ELF-1 (cell line): ENCODE data around the gene GATAD2B.
A peak's percentile ranks its signal among the peaks of the same experiment; 100 is the strongest.
"Not testable (repeated sequence)": the region's sequence is repeated elsewhere in the genome, so short reads cannot be mapped to it uniquely, and the experiment has no call there.

Experiments used
- DNase-seq: peaks from one replicate; pipeline ENCODE4 v3.0.0-alpha.2; 2016; ENCODE audit warnings: low read depth, low spot score

Gene GATAD2B

DNA sequence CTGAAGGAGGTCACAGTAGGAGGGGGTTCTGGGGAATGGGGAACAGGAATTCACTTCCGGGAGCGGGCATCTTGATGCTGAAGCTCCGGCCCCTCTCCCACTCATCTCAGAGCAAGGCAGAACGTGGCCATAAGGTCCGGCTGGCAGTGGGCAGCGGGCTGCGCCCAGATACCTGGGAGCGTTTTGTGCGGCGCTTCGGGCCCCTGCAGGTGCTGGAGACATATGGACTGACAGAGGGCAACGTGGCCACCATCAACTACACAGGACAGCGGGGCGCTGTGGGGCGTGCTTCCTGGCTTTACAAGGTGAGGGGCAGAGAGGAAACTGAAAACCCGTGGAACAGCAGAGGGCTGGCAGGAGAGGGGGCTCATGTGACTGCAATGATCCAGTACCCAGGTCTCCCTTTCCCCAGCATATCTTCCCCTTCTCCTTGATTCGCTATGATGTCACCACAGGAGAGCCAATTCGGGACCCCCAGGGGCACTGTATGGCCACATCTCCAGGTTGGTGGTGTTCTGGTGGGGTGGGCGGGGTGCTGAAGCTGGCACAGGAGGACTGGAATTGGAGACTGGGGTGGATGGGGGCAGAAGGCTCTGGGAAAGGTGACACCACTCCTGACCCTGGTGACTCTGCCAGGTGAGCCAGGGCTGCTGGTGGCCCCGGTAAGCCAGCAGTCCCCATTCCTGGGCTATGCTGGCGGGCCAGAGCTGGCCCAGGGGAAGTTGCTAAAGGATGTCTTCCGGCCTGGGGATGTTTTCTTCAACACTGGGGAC, 144.5 kb downstream of the GATAD2B start:
- DNase-seq = no peak

- no peak for DNase-seq
Measured at GRCh38 chr1:153777648-153778047, 145.1 kb downstream of the GATAD2B start.

DNA sequence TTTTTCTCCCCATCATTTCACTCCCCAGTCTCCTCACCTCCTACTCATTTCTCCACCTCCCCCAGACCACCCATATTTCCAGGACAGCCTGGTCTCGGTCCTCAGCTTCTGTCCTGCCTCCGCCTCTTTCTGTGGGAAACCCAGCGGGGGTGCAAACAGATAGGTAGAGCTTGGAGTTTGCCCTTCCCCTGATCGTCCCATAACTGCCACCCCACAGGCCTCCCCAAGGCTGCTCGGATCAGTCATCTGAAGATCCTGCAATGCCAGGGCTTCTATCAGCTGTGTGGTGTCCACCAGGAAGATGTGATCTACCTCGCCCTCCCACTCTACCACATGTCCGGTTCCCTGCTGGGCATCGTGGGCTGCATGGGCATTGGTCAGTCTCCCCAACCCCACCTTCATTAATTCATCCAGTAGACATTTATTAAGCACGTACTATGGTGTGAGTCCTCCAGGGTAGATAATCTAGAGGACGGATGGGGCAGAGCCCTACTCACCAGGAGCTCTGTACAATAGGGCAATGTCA, 145.9 kb downstream of the GATAD2B start:
- no peak for DNase-seq

DNA sequence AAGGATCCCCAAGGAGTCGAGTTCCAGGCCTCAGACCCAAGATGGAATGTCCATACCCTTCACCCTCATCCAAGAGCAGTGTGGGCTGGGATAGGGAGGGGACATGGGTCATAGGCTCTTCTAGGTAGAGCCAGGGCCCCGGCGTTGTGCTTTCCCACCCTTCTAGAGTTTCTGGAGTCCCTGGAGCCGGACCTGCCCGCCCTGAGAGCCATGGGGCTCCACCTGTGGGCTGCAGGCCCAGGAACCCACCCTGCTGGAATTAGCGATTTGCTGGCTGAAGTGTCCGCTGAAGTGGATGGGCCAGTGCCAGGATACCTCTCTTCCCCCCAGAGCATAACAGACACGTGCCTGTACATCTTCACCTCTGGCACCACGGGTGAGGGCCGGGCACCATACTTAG, 146.4 kb downstream of the GATAD2B start:
- no peak for DNase-seq

GRCh38 chr1:153775458-153776327, 147.1 kb downstream of the GATAD2B start:
- peak; percentile 94 for DNase-seq

DNA sequence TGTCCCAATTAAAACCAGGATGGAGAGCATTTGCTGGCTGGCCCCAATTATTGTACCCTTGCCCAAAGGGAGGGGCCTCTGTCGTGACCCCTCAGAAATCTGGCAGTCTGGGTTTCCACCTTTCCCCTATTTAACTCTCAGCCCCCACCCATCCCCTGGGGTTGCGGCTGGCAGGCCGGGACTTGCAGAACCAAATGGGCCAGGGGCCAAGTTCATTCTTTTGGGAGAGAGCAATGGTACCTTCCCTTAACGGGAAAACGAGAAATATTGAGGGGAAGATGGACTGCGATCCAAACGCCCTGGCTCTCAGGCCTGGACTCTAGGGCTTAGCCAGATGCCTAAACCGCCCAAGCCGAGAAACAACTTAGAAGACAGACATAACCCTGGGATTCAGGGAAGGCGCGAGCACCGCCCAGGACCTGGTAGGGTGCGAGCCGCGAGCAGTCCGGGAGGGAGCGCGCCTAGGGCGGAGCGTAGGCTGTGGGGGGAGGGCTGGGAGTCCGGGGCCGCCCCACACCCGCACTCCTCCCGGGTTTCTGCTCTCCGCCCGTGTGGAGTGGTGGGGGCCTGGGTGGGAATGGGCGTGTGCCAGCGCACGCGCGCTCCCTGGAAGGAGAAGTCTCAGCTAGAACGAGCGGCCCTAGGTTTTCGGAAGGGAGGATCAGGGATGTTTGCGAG, 147.9 kb downstream of the GATAD2B start, which contains the start of gene SLC27A3:
TSS of gene SLC27A3 (plus strand) at position 628 of the 678 bp plus-strand sequence. CDS start 91 bp downstream, outside the sequence.
- no peak for DNase-seq

GRCh38 chr1:153774026-153774595, 148.7 kb downstream of the GATAD2B start:
- DNase-seq = no peak

DNA sequence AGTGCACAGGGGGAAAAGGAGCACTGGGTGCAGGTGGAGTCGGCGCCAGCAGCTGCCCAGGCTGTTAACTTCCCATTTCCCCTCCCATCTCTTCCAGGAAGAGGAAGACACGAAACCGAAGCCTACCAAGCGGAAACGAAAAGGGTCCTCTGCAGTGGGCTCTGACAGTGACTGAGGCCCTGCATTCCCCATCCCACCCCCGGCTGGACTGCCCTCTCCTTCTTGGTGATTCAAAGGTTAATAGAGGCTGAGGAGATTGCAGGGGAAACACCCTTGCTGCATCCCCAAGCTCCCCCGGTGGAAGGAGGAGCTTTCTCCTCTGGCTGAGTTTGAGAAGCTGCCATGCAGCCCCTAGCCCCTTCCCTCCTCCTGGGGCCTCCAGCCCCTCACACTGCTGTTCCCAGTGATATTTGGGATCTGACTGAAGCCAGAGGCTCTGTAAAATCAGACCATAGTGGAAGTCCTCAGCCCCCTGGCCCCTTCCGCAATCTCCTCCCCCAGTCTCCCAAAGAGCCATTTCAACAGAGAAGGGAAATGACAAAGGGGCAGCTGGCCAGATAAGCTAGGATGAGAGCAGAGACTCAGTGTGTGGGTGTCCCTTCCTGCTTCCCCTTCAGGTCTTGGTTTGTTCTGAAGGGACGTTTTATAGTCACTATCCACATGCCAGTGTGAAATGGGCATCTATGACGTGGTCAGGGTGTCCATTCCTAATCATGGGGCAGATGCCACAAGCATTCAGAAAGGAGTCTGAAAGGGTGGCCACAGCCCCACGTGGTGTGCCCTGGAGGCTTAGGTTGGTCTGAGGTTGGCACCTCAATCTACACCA, 149.5 kb downstream of the GATAD2B start:
- no peak for DNase-seq

DNA sequence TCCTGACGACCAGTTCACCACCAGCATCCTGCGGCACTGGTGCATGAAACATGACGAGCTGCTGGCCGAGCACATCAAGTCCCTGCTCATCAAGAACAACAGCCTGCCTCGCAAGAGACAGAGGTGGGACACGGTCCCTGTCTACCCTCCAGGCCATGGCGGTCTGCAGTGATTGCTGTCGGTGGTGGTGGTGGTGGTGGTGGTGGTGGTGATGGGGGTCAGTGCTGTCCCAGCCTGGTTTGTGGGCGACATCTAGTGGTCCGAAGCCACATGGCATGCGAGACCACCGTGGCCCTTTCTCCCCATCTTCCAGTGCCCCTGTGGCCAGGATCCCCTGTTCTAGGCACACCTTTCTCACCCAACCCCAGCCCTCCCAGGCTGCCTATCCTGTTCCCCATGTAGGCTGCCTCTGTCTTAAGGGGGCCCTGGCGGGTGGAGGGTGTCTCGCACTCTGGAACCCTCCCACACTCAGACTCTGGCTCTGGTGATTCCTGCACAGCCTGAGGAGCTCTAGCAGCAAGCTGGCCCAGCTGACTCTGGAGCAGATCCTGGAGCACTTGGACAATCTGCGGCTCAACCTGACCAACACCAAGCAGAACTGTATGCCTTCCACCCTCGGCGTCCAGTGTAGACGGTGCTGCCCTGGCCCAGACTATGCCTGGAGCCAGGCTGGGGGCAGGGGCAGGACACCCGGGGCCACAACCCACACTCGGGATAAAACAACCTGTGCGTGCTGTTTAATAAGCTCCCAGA, 150.8 kb downstream of the GATAD2B start:
- DNase-seq = peak; percentile 71

- no peak for DNase-seq
Measured at GRCh38 chr1:153771261-153771660, 151.5 kb downstream of the GATAD2B start.

DNA sequence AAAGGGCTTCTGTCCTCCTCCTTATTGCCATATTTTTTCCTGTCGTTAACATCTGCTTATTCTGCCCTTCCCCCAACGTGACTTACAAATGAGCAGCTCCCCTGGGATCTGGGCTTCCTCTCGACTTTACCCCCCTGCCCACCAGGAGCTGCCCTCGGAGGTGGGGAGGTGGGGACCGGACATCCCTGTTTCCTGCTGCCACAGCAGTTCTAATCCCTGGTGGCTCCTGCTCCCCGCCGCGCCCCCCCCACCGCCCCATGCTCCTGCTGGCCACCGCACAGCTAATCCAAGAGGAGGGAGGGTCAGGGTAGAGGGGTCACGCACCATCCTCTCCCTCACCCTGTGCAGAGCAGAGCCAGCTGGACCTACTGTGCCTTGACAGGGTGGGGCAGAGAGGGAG, 152.0 kb downstream of the GATAD2B start:
- DNase-seq = no peak

GRCh38 chr1:153769221-153769620, 153.6 kb downstream of the GATAD2B start:
- no peak for DNase-seq

DNA sequence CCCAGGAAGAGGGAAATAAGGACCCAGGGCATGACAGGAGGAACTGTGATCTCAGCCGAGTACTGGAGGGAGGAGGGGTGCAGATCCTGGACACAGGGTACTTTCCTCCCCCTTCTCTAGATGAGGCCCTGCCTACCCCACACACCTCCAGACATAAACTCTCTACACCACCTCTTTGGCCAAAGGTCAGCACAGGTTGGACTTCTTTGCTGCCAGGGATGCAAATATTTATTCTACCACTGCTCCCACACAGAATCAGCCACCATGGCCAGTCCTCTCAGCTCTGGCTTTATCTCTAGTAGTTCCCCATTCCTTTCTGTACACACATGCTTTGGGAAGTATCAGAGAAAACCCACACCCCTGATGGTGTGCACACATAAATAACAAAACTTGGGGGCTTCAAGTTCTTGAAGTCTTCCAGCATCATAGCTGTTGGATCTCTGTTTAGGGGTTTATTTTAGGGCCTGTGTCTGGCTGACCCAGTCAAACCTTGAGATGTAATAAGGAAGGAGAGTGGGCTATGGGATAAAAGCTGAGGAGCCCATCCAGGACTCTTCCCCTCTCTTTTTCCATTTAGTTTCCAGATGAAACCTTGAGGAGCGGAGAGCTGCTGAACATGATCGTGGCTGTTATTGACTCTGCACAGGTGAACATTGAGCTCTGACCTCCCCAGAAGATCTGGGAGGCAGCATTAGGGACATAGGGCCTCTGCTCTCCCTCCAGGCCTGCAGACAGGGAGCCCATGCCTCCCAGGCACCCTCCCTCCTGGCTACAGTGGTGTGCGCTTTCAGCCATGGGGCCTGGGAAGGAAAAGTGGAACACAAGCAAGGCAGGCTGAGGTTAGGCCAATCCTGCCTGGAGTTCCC, 154.2 kb downstream of the GATAD2B start:
- DNase-seq = no peak

DNA sequence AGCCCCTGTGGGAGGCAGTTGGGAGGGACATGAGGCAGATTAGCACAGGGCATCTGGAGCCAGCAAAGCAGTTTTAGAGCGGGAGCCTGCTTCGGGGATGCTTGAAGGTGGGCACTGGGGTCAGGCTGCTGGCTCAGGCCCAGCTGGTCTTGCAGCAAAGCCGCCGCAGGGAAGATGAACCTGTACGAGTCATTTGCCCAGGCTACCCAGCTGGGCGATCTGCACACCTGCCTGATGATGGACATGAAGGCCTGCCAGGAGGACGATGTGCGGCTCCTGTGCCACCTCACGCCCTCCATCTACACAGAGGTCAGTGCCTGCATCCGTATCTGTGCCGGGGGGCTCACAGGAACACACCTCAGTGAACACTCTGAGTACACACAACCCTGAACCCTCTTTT, 155.3 kb downstream of the GATAD2B start:
- no peak for DNase-seq

GRCh38 chr1:153766663-153767062, 156.1 kb downstream of the GATAD2B start:
- DNase-seq = not testable (repeated sequence)

- no peak for DNase-seq
Measured at GRCh38 chr1:153764310-153764709, 158.5 kb downstream of the GATAD2B start.

DNA sequence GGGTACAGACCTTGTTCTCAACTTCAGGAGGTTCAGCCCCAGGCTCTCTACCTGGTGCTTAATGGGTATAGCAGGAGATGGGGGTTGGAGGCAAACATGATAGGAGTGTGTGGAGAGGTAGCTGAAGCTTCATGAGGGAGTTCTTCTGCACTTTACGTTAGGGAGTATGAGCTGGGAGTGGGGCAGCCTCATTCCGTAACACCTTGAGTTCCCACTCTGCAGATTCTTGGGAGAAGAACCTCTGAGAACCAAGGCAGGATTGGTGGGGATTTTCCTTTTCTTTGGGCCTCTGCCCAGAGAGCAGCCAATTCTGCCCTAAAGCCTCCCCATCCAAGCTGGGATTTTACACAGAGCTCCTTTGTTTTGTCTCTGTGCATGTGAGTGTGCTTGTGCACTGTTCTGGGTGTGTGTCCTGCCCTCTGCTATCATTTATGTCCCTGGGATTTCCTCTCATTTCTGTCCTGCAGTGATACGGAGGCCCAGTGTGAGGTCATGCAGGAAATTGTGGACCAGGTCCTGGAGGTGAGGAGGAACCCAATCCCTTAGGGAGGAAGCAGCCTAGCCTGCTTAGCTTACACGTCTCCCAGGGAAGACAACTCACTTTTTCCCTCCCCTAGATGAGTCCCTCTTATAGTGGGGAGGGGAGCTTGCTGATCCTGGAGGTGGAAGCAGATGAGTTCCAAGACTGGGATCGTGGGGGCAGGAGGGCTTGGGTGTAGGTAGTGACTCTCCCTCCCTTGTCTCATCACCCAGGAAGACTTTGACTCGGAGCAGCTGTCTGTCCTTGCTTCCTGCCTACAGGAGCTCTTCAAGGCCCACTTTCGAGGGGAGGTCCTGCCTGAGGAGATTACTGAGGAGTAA, 159.2 kb downstream of the GATAD2B start:
- no peak for DNase-seq

DNA sequence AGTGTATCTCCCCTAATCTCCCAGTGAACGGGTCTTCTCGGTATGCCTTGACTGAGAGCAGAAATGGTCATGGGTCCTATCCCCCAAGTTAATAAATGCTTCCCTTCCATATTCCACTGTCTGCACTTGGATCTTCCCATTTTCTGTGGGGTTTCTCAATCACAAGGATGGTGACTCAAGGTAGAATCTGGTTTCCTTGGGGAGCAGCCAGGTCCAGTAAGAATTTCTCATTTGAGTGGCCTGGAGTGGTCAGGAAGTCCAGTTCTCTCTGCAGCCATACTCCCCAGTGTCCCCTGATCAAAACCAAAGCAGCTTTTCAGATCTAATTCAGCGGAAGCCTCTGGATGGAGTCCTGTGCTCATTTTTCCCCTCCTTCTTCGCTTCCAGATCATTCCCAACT, 162.3 kb downstream of the GATAD2B start:
- no peak for DNase-seq
